ENCODE results near the gene CCT8.

The CCT8 gene

DNA sequence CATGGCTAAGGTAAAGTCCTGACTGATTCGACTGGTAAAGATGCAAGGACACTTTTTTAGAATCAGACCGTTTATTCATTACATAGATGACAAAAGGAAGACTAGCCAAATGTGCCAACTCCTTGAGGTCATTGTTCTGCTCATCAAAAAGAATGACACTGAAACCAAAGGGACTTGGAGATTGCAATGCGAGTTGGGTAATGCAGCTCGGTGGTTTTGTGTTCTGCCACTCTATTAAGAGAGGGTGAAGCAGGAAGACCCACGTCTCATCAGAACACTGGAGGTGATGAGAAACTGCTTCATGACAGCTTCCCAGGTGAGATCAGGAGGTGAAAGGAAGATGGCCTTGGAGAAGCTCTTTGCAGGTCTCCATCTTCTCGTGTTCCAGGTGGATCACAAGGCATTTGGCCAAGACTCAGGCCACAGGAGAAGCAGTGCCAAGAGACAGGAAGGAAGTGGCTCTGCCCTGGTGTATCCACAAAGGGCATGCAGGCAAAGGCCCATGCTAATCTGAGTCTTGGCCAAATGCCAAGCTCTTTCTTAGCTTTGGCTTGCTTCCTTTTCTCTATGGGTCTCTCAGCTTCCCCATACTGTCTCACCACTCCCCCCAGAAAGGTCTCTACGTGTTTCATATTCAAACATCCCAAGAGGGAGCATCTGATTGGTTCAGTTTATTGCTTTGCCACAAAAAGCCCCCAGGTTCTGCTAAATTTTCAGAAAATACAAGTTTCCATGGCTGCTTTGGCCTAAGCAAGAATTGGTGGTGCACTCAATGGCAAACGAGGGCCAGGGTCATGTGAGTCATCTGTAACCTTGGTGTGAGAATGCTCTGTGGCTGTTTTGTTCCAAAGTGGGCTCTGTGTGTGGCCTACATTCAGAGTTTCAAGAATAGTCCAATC, 5.7 kb upstream of the CCT8 start:
- DNase-seq (ENCODE audit: low spot score): peak; percentile 46

DNA sequence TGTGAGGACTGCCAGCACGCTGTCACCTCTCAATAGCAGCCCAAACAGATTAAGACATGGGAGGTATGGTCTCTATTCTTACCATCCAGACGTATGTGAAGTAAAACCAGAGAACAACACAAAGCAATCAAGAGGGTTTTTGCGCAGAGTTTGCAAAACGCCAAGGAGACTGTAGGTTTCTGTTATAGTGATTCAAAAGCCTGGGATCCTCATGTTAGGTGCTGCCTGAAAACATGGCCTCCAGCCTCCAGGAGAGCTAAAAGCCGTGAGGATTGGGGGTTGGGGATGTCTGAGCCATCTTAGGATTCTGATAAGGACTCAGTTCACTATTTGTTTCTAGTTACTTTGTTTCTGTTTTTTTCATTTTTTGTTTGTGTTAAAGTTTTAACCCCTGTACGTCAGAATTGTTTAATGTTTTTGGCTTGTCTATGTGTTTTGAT, 4.2 kb upstream of the CCT8 start:
- no peak for DNase-seq (ENCODE audit: low spot score)

DNA sequence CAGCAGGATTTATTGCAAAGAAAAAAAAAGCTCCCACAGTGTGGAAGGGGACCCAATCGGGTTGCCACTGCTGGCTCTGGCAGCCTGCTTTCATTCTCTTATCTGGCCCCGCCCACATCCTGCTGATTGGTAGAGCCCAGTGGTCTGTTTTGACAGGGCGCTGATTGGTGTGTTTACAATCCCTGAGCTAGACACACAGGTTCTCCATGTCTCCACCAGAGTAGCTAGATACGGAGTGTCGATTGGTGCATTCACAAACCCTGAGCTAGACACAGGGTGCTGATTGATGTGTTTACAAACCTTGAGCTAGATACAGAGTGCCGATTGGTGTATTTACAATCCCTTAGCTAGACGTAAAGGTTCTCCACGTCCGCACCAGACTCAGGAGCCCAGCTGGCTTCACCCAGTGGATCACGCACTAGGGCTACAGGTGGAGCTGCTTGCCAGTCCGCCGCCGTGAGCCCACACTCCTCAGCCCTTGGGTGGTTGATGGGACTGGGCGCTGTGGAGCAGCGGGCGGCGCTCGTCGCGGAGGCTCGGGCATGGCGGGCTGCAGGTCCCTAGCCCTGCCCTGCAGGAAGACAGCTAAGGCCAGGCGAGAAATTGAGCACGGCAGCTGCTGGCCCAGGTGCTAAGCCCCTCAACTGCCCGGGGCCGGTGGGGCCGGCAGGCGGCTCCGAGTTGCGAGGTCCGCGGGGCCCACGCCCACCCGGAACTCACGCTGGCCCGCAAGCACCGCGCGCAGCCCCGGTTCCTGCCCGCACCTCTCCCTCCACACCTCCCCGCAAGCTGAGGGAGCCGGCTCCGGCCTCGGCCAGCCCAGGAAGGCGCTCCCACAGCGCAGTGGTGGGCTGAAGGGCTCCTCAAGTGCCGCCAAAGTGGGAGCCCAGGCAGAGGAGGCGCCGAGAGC, 3.5 kb upstream of the CCT8 start:
- DNase-seq (ENCODE audit: low spot score): peak; percentile 75

DNA sequence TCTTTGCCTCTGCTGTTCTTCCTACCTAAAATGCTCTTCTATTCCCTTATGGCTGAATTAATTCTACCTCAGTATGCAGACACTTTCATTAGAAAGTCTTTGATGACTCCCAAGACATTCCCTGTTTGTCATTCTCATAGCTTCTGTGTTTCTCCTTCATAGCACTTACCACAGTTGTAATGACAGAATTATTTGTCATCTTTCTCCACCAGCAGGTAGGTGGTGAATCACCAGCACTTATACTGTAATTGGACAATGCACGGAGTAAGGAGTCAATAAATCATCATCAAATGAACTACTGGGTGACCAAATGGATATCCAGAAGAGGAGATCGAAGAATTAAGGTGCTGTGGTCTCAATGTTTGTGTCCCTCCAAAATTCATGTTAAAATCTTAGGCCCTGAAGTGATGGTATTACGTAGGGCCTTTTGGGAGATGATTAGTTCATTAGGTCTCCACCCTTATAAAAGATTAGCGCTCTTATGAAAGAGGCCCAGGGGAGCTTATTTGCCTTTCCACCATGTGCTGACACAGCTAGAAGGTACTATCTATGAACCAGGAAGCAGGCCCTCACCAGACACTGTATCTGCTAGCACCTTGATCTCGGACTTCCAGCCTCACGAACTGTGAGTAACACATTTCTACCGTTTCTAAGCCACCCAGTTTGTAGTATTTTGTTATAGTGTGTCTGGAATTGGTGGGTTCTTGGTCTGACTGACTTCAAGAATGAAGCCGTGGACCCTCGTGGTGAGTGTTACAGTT, 2.4 kb upstream of the CCT8 start:
- no peak for DNase-seq (ENCODE audit: low spot score)

DNA sequence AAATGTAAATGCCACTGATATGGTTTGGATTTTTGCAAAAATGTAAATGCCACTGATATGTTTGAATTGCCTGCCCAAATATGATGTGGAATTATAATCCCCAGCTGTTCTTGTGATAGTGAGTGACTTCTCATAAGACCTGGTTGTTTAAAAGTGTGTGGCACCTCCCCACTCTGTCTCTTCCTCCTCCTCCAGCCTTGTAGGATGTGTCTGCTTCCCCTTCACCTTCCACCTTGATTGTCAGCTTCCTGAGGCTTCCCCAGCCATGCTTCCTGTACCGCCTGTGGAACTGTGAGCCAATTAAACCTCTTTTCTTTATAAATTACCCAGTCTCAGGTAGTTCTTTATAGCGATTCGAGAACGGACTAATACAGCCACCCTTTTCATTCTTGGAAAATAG, 1.3 kb upstream of the CCT8 start:
- no peak for DNase-seq (ENCODE audit: low spot score)

DNA sequence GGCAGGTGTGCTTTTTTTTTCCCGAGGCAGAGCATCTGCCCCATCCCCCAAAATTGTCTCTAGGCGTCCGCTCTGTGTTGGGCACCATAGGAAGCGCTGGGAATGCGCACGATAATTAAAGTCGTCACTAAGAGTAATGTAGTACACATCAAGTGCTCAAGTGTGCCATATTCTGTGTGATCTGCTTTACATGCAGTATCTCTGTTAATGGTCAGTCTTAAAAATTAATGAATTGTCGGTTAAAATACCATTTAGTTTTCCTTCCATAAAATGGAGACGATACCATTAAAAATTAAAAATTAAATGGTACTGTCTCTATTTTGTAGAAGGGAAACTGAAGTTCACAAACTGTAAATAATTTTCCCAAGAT, 544 bp upstream of the CCT8 start:
- DNase-seq (ENCODE audit: low spot score): no peak

DNA sequence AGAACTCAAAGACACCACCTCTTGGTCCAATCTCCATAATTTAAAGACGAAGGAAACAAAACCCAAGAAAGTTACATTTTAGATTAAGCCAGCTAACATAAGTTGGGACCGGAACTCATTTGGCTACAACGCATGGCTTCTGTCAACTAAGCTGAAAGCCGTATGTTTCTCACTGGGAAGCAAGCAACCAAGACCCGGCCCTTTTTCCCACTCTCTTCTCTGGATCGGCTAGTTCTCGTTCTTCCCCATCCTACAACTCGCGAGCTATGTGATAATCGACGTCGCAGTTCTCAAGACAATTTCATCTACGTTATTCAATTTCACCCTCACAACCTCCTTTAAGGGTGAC, 601 bp downstream of the CCT8 start:
- DNase-seq (ENCODE audit: low spot score): no peak

DNA sequence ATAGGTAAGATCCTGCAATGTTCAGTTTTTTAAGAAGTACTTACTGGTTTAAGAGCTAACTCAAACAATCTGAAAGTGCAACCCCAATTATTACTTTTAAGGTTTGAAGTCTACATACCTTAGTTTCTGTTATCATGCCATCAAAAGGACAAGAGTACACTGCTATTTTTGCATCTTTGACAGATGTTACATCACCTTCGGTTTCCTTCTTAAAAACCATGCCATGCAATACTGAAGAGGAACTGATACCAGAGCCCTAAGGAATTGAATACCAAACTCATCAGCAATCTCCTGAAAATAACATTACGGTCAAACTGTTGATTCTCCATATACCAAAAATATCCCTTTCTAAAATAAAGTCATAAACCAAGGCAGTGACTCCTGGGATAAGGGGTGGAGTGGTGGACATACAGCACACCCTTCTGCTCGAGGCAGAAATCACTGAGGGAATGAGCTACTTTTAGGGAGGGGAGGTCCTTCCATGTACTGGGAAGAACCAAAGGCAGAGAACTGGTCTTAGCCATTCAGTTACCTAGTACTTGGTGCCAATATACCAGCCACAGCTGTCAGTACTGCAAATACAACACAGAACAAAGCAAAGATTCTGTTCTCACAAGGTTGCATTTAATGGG, 8.5 kb downstream of the CCT8 start:
- DNase-seq (ENCODE audit: low spot score): no peak

DNA sequence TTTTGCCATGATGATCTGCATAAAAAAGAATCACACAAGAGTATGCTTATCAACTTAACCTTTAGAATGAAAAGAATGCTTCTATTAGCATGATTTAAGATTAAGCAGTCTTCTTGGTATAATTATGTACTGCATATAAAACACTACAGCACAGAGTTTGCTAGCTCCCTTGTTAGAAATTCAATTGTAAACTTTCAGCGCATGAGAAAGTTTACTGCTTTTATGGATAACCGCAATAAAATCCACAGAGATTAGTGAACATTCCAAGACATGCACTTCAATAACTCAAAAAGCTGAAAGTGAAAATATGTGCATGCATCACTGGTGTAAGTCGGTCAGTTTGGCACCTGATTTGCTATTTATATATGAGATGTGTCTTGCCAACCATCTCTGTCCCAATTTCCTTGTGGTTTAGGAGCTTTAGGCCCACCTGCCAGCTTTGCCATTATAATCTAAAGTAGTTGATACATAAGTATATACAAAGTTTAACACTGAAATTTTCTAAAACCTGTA, 16.9 kb downstream of the CCT8 start:
- no peak for DNase-seq (ENCODE audit: low spot score)

DNA sequence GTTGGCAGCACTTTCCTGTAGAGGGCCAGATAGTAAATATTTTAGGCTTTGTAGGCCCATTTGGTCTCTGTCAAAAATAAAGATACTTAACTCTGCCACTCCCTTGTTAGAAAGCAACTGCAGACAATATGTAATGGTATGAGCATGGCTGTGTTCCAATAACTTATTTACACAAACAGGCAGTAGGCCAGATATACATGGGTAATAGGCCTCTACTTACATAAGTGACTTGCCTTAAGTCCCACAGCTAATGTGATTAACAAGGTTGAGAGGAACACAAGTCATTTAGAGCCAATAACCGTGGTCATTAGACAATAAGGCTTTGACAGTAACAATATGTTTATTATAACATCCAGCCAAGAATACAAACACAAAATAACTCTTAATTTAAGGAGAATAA, 17.4 kb downstream of the CCT8 start:
- no peak for DNase-seq (ENCODE audit: low spot score)

DNA sequence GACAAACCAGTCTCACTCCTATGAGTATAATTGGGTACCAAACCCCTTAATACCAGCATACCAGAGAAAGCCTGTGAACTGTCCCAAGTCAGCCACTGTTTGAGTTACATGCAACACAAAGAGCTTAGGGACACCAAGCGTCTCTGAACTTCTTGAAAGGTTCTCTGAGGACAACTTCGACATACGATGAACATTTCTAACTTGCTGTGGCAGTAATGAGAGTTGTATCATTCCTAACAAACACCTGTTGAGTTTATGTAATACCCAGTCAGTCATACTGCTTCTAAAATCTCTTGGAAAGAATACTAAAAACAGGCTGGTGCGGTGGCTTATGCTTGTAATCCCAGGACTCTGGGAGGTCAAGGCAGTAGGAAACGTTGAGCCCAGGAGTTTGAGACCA, 18.4 kb downstream of the CCT8 start:
- no peak for DNase-seq (ENCODE audit: low spot score)

DNA sequence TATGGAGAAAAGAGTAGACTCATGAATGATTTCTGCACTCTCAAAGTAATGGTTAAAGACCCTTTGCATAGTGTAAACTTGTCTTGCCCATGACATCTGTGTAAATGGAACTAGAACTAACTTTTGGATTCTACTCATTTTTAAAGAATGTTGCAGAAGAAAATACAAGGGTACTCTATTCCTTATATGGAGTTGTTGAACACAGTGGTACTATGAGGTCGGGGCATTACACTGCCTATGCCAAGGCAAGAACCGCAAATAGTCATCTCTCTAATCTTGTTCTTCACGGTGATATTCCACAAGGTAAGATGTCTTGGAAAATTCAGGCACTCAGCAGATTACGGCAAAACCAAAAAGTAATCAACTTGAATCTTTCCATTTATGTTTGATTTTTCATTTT, 19.8 kb downstream of the CCT8 start:
- no peak for DNase-seq (ENCODE audit: low spot score)

DNA sequence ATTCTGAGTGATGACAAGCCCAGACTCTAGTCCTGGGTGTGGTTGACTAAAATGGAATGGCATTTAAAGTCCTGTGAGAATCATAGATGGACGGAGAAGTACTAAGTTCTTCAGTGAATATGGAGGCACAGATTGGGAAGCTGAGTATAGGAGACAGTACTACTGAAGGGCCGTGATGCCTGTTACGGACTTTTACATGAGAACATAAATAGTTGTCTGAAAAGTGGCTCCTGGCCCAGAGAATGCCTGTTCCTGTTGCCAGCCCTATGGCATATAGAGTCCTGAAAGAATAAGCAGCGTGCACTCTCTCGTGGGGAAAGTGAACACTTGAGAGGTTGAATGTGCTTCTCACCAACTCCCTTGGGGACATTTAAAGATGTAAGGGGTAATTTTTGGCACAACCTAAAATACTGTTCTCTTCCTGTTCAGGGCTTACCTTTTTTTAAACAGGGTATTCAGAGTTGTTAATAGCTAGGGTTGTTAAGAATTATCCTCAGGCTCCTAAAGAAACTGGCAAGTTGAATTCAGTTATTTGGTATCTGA, 20.4 kb downstream of the CCT8 start:
- DNase-seq (ENCODE audit: low spot score): no peak

DNA sequence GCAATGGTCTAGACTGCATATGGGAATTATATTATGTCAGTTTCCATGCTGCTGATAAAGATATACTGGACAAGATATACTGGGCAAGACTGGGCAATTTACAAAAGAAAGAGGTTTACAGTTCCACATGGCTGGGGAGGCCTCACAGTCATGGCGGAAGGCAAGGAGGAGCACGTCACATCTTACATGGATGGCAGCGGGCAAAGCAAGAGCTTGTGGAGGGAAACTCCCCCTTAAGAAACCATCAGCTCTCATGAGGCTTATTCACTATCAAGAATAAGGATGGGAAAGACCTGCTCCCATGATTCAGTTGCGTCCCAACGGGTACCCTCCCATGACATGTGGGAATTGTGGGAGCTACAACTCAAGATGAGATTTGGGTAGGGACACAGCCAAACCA, 21.2 kb downstream of the CCT8 start:
- DNase-seq (ENCODE audit: low spot score): no peak

DNA sequence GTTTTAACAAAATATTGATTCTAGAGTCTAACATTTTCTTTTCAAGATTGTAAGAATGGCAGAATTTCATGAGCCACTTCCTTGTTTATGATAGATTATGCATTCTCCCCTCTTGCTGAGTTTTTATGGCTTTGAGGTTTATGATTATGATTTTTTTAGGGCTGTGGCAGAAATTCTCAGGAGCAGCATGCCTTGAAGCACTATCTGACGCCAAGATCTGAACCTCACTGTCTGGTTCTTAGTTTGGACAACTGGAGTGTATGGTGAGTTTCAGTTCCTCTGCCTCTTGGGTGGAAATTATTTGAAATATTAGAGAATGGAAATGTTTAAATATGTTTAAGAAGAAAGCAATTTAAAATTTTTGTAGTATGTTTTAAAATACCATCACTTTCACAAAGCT, 38.8 kb downstream of the CCT8 start:
- DNase-seq (ENCODE audit: low spot score): no peak

DNA sequence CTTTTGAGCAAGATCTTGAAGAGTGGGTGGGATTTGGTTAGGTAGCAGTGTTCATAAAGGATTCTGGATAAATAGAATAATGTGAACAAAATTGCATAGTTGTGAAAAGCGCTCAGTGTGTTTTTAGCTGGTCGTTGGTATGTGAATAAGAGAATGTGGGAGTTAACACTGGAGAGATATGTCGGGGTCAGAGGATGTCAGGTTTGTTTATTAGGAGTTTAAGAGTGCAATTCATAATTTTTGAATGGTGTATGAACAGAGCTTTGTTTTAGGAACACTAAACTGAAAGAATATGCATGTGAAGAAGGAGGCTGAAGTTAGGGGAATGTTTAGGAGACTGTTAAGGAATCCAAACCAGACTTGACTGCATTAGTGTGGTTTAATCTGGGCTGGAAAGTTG, 39.6 kb downstream of the CCT8 start:
- DNase-seq (ENCODE audit: low spot score): no peak

DNA sequence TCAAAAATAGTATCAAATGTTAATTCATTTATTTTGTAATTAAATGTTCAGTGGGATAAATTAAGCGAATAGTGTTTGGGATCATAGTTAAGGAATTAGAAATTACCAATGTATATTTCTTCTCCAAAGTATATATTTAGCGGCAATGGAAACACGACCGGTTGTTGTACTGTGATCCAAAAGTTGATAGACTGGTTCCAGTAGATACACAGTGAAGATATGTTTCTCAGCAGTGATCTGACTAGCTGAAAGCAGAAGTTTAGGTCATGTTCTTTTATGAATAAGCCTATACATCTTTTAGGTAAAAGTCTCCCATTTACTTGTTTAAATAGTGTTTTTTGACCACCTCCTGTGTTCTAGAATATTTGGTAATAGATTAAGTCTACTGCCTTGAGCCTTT, 40.1 kb downstream of the CCT8 start:
- DNase-seq (ENCODE audit: low spot score): no peak

DNA sequence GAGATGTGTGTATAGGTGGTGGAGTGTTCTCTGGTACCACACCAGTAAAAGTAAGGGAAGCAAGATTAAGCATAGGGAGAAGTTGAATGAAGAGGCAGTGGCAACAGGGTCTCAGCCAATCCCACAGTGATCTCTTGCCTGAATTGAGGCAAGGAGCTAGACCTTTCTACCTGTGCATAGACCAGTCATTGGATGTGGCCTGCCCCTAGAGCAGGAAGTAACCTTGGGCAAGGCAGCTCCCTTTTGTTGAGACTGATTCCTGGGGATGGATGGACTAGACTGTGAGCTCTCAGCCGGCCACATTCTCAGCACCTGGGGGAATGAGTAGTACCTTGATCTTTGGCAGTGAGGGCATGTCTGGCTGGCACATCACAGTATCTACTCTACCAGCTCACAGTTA, 42.5 kb downstream of the CCT8 start:
- DNase-seq (ENCODE audit: low spot score): no peak

DNA sequence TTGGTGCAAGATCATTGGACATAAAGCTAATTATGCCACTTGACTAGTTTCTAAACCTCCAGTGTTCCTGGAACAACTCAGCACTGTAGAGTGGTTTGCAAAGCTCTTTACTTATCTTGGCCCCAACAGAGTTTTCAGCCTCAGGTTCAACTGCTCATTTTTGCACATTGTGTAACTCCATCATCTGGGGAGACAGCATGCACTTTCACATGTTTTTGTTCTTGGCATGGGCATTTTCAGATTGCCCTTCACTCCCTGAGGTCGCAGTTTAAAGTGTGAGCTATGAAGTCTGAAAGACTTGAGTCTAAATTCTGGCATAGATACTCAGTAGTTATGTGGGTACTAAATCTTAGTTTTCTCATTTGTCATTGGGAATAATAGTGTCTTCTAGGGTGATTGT, 43.9 kb downstream of the CCT8 start:
- DNase-seq (ENCODE audit: low spot score): peak; percentile 22

DNA sequence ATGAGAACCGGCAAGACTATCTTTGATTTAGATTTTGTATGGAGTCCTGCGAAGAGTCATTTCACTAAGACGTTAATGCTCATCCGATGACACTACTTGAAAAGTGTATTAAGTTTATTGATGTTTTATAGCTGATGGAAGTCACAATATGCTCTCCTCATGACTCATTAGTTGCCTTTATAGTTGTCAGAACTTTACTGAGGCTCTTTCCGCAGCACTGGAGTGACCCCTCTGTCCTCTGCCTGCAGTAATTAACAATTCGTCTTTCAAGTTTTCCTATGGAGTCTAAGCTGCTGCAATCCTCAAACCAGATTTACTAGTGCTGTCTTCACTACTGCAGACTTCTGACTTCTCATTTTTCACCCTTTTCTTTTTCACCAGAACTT, 48.1 kb downstream of the CCT8 start:
- DNase-seq (ENCODE audit: low spot score): no peak

DNA sequence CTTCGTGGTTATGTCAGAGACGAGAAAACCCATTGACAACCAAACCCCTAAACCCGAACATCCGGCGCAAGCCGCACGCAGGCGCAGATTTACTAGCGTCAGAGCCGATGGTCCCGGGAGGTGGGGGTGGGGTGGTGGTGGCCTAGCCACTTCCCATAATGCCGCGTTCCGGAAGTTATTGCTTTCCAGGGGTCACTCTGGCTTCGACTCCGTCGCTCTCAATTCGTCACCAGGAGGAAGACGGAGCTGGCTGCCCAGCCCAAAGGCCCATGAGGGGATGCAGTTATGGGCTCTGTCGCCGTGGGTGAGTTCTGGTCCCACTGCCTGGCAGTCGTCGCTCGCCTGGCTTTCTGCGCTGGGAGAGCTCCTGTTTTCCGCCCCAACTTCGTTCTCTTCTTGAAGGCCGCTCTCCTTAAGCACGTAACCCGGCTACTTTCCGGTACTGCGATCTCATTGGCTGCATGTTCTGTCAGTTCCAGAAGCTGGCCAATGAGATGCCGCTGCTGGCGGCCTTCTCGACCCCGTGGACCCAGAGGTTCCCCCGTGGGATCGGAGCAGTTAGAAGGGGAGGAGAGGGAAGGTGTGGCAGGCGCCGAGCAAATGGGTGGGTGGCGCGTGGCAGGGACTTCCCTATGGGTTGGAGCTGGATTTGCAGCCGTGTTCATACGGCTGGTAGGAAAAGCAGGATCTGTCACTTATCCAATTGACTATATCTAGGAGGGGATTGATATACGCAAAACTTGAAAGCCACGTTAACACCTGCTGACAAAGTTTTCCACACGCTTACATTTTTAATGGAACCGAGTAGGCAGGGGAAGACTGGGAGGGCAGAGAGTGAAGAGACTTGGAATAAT, 48.7 kb downstream of the CCT8 start, which contains the start of gene USP16:
Gene USP16 (plus strand): TSS at position 195 of the 854 bp plus-strand sequence. CDS start 3,246 bp downstream, outside the sequence.
- DNase-seq (ENCODE audit: low spot score): peak; percentile 95
